Mesenchymal stem cell (in vitro differentiated cells and primary cell): ENCODE measurements around the gene UGT1A7.

ENCODE experiments used
- DNase-seq: peaks from one replicate; pipeline ENCODE4 v3.0.0-alpha.2; 2013
- H2AFZ ChIP-seq: one replicate; pipeline ENCODE4 v1.6.1; 2013; ENCODE audit warnings: low read depth, mild to moderate bottlenecking, control low read depth, inconsistent platforms, low read length, moderate library complexity
- H2AK5ac ChIP-seq: 2 replicates; pipeline ENCODE4 v1.6.1; 2013; ENCODE audit warnings: low read length, moderate library complexity, mild to moderate bottlenecking, inconsistent platforms; ENCODE audit not compliant: severe bottlenecking
- H2BK120ac ChIP-seq: one replicate; pipeline ENCODE4 v1.6.1; 2013; ENCODE audit warnings: low read depth, mild to moderate bottlenecking, inconsistent platforms, low read length, moderate library complexity
- H2BK12ac ChIP-seq, 2 experiments: one replicate each; pipeline ENCODE4 v1.6.1; 2013; ENCODE audit warnings: inconsistent platforms in 2 of 2, low read length in 2 of 2, mild to moderate bottlenecking in 2 of 2, moderate library complexity in 2 of 2, control low read depth in 1 of 2
- H2BK15ac ChIP-seq: one replicate; pipeline ENCODE4 v1.6.1; 2013; ENCODE audit warnings: mild to moderate bottlenecking, low read depth, inconsistent platforms; ENCODE audit not compliant: poor library complexity, severe bottlenecking
- H2BK5ac ChIP-seq: 2 replicates; pipeline ENCODE4 v1.6.1; 2013; ENCODE audit warnings: low read depth, mild to moderate bottlenecking, low read length, control low read depth, inconsistent platforms; ENCODE audit not compliant: poor library complexity, severe bottlenecking
- H3K14ac ChIP-seq, 2 experiments: one replicate each; pipeline ENCODE4 v1.6.1; 2013; ENCODE audit warnings: inconsistent platforms in 2 of 2, low read length in 2 of 2, control low read depth in 1 of 2, mild to moderate bottlenecking in 1 of 2, moderate library complexity in 1 of 2
- H3K18ac ChIP-seq, 2 experiments: one replicate each; pipeline ENCODE4 v1.6.1; 2013; ENCODE audit warnings: inconsistent platforms in 2 of 2, low read length in 2 of 2, control low read depth in 1 of 2, low read depth in 1 of 2, mild to moderate bottlenecking in 1 of 2
- H3K23ac ChIP-seq, 2 experiments: one replicate each; pipeline ENCODE4 v1.6.1; 2013; ENCODE audit warnings: inconsistent platforms in 2 of 2, low read length in 2 of 2, mild to moderate bottlenecking in 2 of 2, moderate library complexity in 2 of 2, control low read depth in 1 of 2
- H3K27ac ChIP-seq: 2 replicates; pipeline ENCODE4 v1.5.1; 2013; ENCODE audit warnings: mild to moderate bottlenecking, moderate library complexity, low read length, control low read depth, inconsistent platforms; ENCODE audit not compliant: poor library complexity, severe bottlenecking
- H3K27me3 ChIP-seq, 2 experiments: 2 replicates each; pipeline versions ENCODE4 v1.6.1 to v1.7.0; 2013; ENCODE audit warnings: low read length in 2 of 2, mild to moderate bottlenecking in 2 of 2, moderate library complexity in 2 of 2, control low read depth in 1 of 2, inconsistent platforms in 1 of 2; ENCODE audit not compliant: control insufficient read depth in 1 of 2, insufficient read depth in 1 of 2
- H3K36me3 ChIP-seq, 2 experiments: 2 replicates each; pipeline versions ENCODE4 v1.6.1 to v1.7.0; 2013; ENCODE audit warnings: low read length in 2 of 2, control low read depth in 1 of 2, inconsistent platforms in 1 of 2, low read depth in 1 of 2, mild to moderate bottlenecking in 1 of 2; ENCODE audit not compliant: insufficient read depth in 2 of 2, control insufficient read depth in 1 of 2
- H3K4ac ChIP-seq, 2 experiments: one replicate each; pipeline ENCODE4 v1.6.1; 2013; ENCODE audit warnings: inconsistent platforms in 2 of 2, low read length in 2 of 2, mild to moderate bottlenecking in 2 of 2, moderate library complexity in 2 of 2, control low read depth in 1 of 2, low read depth in 1 of 2
- H3K4me1 ChIP-seq: 2 replicates; pipeline ENCODE4 v1.6.1; 2013; ENCODE audit warnings: low read depth, low read length, control low read depth; ENCODE audit not compliant: control insufficient read depth, insufficient read depth
- H3K4me2 ChIP-seq: 2 replicates; pipeline ENCODE4 v1.6.1; 2013; ENCODE audit warnings: low read length, mild to moderate bottlenecking, inconsistent platforms; ENCODE audit not compliant: poor library complexity, severe bottlenecking
- H3K4me3 ChIP-seq, 2 experiments: 2 replicates each; pipeline versions ENCODE4 v1.5.1 to v1.7.0; 2013; ENCODE audit warnings: low read length in 2 of 2, mild to moderate bottlenecking in 2 of 2, control low read depth in 1 of 2, low read depth in 1 of 2; ENCODE audit not compliant: insufficient read depth in 1 of 2
- H3K79me1 ChIP-seq: replicated peaks from 2 replicates; pipeline ENCODE4 v1.6.1; 2013; ENCODE audit warnings: mild to moderate bottlenecking, control low read depth, low read length, inconsistent platforms; ENCODE audit not compliant: poor library complexity, severe bottlenecking
- H3K9ac ChIP-seq: 2 replicates; pipeline ENCODE4 v1.7.0; 2013; ENCODE audit warnings: mild to moderate bottlenecking, low read length, moderate library complexity
- H3K9me3 ChIP-seq: 2 replicates; pipeline ENCODE4 v1.7.0; 2013; ENCODE audit warnings: mild to moderate bottlenecking, low read length; ENCODE audit not compliant: control insufficient read depth
- H4K8ac ChIP-seq: one replicate; pipeline ENCODE4 v1.6.1; 2013; ENCODE audit warnings: inconsistent platforms, mild to moderate bottlenecking, low read length, moderate library complexity
- H4K91ac ChIP-seq: one replicate; pipeline ENCODE4 v1.6.1; 2013; ENCODE audit warnings: mild to moderate bottlenecking, low read length, inconsistent platforms
- WGBS: methylation state at CpG from one replicate; pipeline ENCODE4 v1.1.7; 2013; ENCODE audit warnings: mixed read lengths; 5-methylcytosine and 5-hydroxymethylcytosine counted together

The UGT1A7 gene

GRCh38 chr2:233760043-233760442 lies 78.3 kb downstream of the UGT1A7 start, which contains the start of gene UGT1A1:
Gene UGT1A1, plus strand, starts transcription at chr2:233760270. Its CDS starts 18 bp downstream, at chr2:233760288.
- WGBS: 87% methylated on average over 4 of the region's 6 CpGs

GRCh38 chr2:233761040-233761769 lies 79.5 kb downstream of the UGT1A7 start:
- no peak overlapping the region for H3K27ac ChIP-seq
- 58% methylated on average over 3 of the region's 4 CpGs for WGBS
- H3K9me3 ChIP-seq: no peaks in the 10 kb centered on the region
- H2AK5ac ChIP-seq: no peak overlapping the region
- H3K4me1 ChIP-seq: no peaks in the 10 kb centered on the region
- H4K91ac ChIP-seq: no peak overlapping the region
- no peak overlapping the region for H3K4me3 ChIP-seq
- no peak overlapping the region for H4K8ac ChIP-seq
- no peak overlapping the region for H2BK5ac ChIP-seq
- peaks cover 0 to 18% of the 10 kb centered on the region in 2 experiments for H3K27me3 ChIP-seq
- no peaks in the 10 kb centered on the region for H3K79me1 ChIP-seq
- H3K18ac ChIP-seq: no peak overlapping the region
- no peak overlapping the region for H3K4me2 ChIP-seq
- no peak overlapping the region for H3K14ac ChIP-seq
- H2BK120ac ChIP-seq: no peak overlapping the region
- H3K36me3 ChIP-seq: no peaks in the 10 kb centered on the region
- no peak overlapping the region for H3K23ac ChIP-seq
- no peak overlapping the region for H2BK12ac ChIP-seq
- no peak overlapping the region for H2BK15ac ChIP-seq
- H3K4ac ChIP-seq: no peak overlapping the region
- no peak for DNase-seq
- no peak overlapping the region for H3K9ac ChIP-seq
- no peak overlapping the region for H2AFZ ChIP-seq

More at GRCh38 chr2:233760043-233760442, 78.3 kb downstream of the UGT1A7 start, which contains the start of gene UGT1A1:
- Histone ChIP-seq H3K18ac (no peak within 1 kb of the TSS), H4K8ac (no peak within 1 kb of the TSS), H3K9me3 (no peaks in the 10 kb centered on the region), H3K9ac (no peak within 1 kb of the TSS), H2BK5ac (no peak within 1 kb of the TSS), H3K4me3 (no peak within 1 kb of the TSS), H3K27me3 (peaks cover 0 to 14% of the 10 kb centered on the region in 2 experiments), H2AK5ac (no peak within 1 kb of the TSS), H3K36me3 (no peaks in the 10 kb centered on the region), H3K27ac (no peak within 1 kb of the TSS), H2BK12ac (no peak within 1 kb of the TSS), H3K14ac (no peak within 1 kb of the TSS), H3K4ac (no peak within 1 kb of the TSS), H3K4me2 (no peak within 1 kb of the TSS), H3K23ac (no peak within 1 kb of the TSS), H2BK120ac (no peak within 1 kb of the TSS), H3K79me1 (no peaks in the 10 kb centered on the region), H2BK15ac (no peak within 1 kb of the TSS), H2AFZ (no peak within 1 kb of the TSS), H3K4me1 (no peaks in the 10 kb centered on the region), H4K91ac (no peak within 1 kb of the TSS)
- DNase-seq: no peak

DNA sequence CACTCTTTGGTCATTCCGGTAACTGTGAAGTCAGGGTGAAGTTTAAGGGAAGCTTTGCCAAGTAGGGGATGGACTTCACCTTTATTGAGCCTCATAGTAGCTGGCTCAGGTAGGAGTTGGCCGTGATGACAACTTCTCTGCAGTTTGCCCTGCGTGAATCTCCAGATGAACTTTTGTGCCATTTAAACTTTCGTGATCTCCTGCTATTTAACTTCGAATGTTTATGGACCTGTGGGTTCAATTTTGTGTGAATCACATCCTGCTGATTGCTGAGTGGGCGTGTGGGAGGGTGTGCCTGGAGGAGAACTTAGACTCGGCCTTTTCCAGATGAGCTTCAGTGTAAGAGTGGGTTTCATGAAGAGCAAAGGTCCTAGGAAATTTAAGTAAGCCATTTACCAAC lies 82.6 kb downstream of the UGT1A7 start:
- no peak overlapping the region for H3K4me3 ChIP-seq
- H2AK5ac ChIP-seq: no peak overlapping the region
- no peak overlapping the region for H2AFZ ChIP-seq
- no peak overlapping the region for H2BK15ac ChIP-seq
- H2BK120ac ChIP-seq: no peak overlapping the region
- DNase-seq: peak; percentile 13
- 59% methylated on average over 7 of the region's 7 CpGs for WGBS
- no peaks in the 10 kb centered on the region for H3K36me3 ChIP-seq
- H3K9me3 ChIP-seq: no peaks in the 10 kb centered on the region
- H2BK5ac ChIP-seq: no peak overlapping the region
- no peak overlapping the region for H3K4ac ChIP-seq
- H3K27ac ChIP-seq: no peak overlapping the region
- H3K9ac ChIP-seq: peak overlapping the region; percentile 28
- no peak overlapping the region for H3K14ac ChIP-seq
- H3K79me1 ChIP-seq: no peaks in the 10 kb centered on the region
- peaks cover 2% of the 10 kb centered on the region for H3K4me1 ChIP-seq
- H4K91ac ChIP-seq: no peak overlapping the region
- peaks cover 7 to 21% of the 10 kb centered on the region in 2 experiments for H3K27me3 ChIP-seq
- no peak overlapping the region for H3K18ac ChIP-seq
- no peak overlapping the region for H2BK12ac ChIP-seq
- no peak overlapping the region for H4K8ac ChIP-seq
- no peak overlapping the region for H3K4me2 ChIP-seq
- no peak overlapping the region for H3K23ac ChIP-seq

DNA sequence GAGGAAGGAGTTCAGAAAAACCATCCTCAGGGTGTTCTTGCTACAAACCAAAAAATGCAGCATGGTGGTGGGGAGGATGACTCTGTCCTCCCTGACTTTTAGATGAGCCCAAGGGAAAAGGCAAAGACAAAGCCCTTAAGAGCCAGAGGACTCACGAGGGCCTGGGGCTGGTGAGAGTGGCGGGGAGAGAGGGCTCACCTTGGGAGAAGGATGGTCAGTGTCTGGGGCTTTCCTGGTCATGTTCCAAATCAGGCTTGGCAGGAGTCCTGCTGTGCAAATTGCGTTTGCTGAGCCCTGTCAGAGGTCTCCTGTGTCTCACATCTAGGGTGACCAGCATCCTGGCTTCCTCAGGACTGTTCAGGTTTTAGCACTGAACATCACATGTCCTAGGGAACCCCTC lies 83.1 kb downstream of the UGT1A7 start:
- Histone ChIP-seq H2BK12ac (no peak overlapping the region), H2BK15ac (no peak overlapping the region), H3K79me1 (no peaks in the 10 kb centered on the region), H2BK120ac (no peak overlapping the region), H3K9me3 (no peaks in the 10 kb centered on the region), H3K4me1 (peaks cover 2% of the 10 kb centered on the region), H3K18ac (no peak overlapping the region), H2AK5ac (no peak overlapping the region), H2AFZ (no peak overlapping the region), H3K23ac (no peak overlapping the region), H3K9ac (peak overlapping the region; percentile 28), H3K14ac (no peak overlapping the region), H3K4ac (no peak overlapping the region), H3K36me3 (no peaks in the 10 kb centered on the region), H4K91ac (no peak overlapping the region), H4K8ac (no peak overlapping the region), H3K27me3 (peaks cover 9 to 21% of the 10 kb centered on the region in 2 experiments), H3K4me3 (no peak overlapping the region), H3K27ac (no peak overlapping the region), H2BK5ac (no peak overlapping the region), H3K4me2 (no peak overlapping the region)
- DNase-seq: no peak
- 37% methylated on average over 3 of the region's 3 CpGs for WGBS
